Large intestine (tissue), 12 donors: ENCODE data around the gene SEPSECS. TPM values are rescaled to one million over a fixed set of nuclear protein-coding genes. Genes with fewer than 3 reads are reported as not detected.

Experiments
- DNase-seq, 2 donors: peaks; one replicate each; pipeline versions ENCODE4 v3.0.0 to v3.0.0-alpha.2; 2013
- H3K27ac ChIP-seq: one replicate; pipeline ENCODE4 v1.5.1; 2013; ENCODE audit warnings: low read length
- H3K27me3 ChIP-seq: 2 replicates; pipeline ENCODE4 v1.6.1; 2013; ENCODE audit warnings: low read length; ENCODE audit not compliant: control insufficient read depth, insufficient read depth
- H3K36me3 ChIP-seq: 2 replicates; pipeline ENCODE4 v1.6.1; 2013; ENCODE audit warnings: low read length; ENCODE audit not compliant: control insufficient read depth, insufficient read depth
- H3K4me1 ChIP-seq: one replicate; pipeline ENCODE4 v1.6.1; 2013; ENCODE audit warnings: low read length; ENCODE audit not compliant: control insufficient read depth, insufficient read depth
- H3K4me3 ChIP-seq: one replicate; pipeline ENCODE4 v1.5.1; 2013; ENCODE audit warnings: low read length
- H3K9me3 ChIP-seq: one replicate; pipeline ENCODE4 v1.6.1; 2013; ENCODE audit warnings: mild to moderate bottlenecking, low read depth, low read length, moderate library complexity; ENCODE audit not compliant: control insufficient read depth
- WGBS: methylation state at CpG from one replicate; pipeline ENCODE4 v1.1.5; 2013; ENCODE audit warnings: low lambda C conversion rate; ENCODE audit not compliant: insufficient coverage; 5-methylcytosine and 5-hydroxymethylcytosine counted together
- long read RNA-seq, 11 donors: transcript quantifications; one replicate each; lab custom pipeline, GENCODE V29; 2026
- polyA plus RNA-seq: library from polyadenylated mRNA; unstranded; fragments of 120-200 nt; gene quantifications from one replicate; pipeline ENCODE4 v1.2.1, GENCODE V29; 2013

SEPSECS gene
- polyA plus RNA-seq = 18.6 TPM
- long read RNA-seq, donor 1, full-length matches to known transcripts = 1 of 1 reads
- long read RNA-seq, donor 1, partial matches to known transcripts = 0 of 1 reads
- long read RNA-seq, donor 1, other reads (novel, unspliced or antisense) = 0 of 1 reads
- long read RNA-seq, donor 2, full-length matches to known transcripts = 3 of 30 reads
- long read RNA-seq, donor 2, partial matches to known transcripts = 21 of 30 reads
- long read RNA-seq, donor 2, other reads (novel, unspliced or antisense) = 6 of 30 reads
- long read RNA-seq, donor 3, full-length matches to known transcripts = 5 of 33 reads
- long read RNA-seq, donor 3, partial matches to known transcripts = 18 of 33 reads
- long read RNA-seq, donor 3, other reads (novel, unspliced or antisense) = 10 of 33 reads
- long read RNA-seq, donor 4 = 0 reads
- long read RNA-seq, donor 5, full-length matches to known transcripts = 3 of 3 reads
- long read RNA-seq, donor 5, partial matches to known transcripts = 0 of 3 reads
- long read RNA-seq, donor 5, other reads (novel, unspliced or antisense) = 0 of 3 reads
- long read RNA-seq, donor 6, partial matches to known transcripts = 5 of 5 reads
- long read RNA-seq, donor 6, other reads (novel, unspliced or antisense) = 0 of 5 reads
- long read RNA-seq, donor 7 = 0 reads
- long read RNA-seq, donor 8, full-length matches to known transcripts = 2 of 2 reads
- long read RNA-seq, donor 8, partial matches to known transcripts = 0 of 2 reads
- long read RNA-seq, donor 8, other reads (novel, unspliced or antisense) = 0 of 2 reads
- long read RNA-seq, donor 9, full-length matches to known transcripts = 2 of 2 reads
- long read RNA-seq, donor 9, partial matches to known transcripts = 0 of 2 reads
- long read RNA-seq, donor 9, other reads (novel, unspliced or antisense) = 0 of 2 reads
- long read RNA-seq, donor 10, full-length matches to known transcripts = 3 of 3 reads
- long read RNA-seq, donor 10, partial matches to known transcripts = 0 of 3 reads
- long read RNA-seq, donor 10, other reads (novel, unspliced or antisense) = 0 of 3 reads
- long read RNA-seq, donor 11, full-length matches to known transcripts = 1 of 1 reads
- long read RNA-seq, donor 11, partial matches to known transcripts = 0 of 1 reads
- long read RNA-seq, donor 11, other reads (novel, unspliced or antisense) = 0 of 1 reads

DNA sequence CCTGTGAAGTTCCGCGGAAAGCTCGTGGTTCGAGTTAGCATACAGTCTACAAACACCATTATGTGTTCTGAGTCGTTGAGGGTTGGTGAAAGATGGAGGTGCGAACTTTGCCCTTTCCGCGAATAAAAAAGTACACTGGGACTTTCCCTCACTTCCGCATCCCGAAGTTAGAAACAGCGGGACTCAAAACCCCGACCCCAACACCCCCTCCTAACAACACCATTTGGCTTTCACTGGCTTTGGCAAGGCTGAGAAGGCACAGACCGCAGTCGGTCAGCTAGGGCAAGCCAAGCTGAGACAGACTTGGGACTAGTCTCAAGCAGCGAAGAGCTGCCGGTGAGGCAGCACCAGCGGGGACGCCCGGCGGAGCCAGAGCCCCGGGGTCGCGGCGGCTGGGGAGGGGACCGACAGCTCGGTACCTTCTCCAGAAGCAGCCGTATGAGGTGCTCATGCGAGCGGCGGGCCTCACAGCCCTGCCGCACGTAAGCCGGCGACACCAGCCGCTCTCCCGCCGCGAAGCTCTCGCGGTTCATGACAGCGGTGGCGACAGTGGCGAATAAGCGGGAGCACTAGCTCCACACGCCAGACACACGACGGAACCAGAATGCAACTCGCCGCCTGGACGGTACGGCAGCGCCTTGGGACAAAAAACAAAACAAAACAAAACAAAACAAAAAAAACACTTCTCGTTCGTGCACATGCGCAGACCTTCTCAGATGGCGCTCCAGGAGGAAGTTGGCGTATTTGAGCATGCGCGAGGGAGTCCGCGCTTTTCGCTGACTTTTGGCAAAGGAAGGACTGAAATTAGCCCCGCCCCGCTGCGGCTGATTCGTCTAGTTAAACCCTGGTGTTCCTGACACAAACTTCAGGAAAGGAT lies at the start of gene SEPSECS:
SEPSECS (minus strand) TSS at position 613 of the 877 bp plus-strand sequence; CDS start at position 533, 80 bp downstream.
- Histone ChIP-seq H3K9me3 (no peaks in the 10 kb centered on the region), H3K4me1 (no peaks in the 10 kb centered on the region), H3K27me3 (no peaks in the 10 kb centered on the region), H3K27ac (peak within 1 kb of the TSS; percentile 100), H3K36me3 (peaks cover 7% of the 10 kb centered on the region), H3K4me3 (peak within 1 kb of the TSS; percentile 97)
- DNase-seq = peak; percentile 98
- no CpG with 5 or more reads among the region's 66 CpGs for WGBS

DNA sequence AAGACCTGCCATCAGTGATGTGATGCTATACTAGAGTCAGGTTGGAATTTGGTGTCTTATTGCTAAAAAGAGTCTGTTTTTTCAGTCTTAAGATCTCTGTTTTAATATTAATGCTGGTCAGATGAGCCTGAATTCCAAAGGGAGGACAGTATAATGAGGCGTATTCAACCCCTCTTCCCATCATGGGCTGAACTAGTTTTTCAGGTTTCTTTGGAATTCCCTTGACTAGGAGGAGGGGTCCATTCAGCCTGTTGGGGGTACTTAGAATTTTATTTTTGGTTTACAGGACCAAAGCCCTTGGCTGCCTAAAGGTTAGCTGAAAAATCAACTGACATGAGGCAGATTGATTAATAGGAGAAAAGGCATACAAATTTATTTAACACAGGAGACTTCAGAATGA lies 49.5 kb upstream of the SEPSECS start:
- Histone ChIP-seq H3K4me1 (no peaks in the 10 kb centered on the region), H3K27ac (no peak overlapping the region)
- WGBS = no CpG with 5 or more reads among the region's 1 CpG

GRCh38 chr4:25207997-25208396 lies 47.7 kb upstream of the SEPSECS start:
- WGBS = no CpG with 5 or more reads among the region's 1 CpG
- H3K36me3 ChIP-seq = no peaks in the 10 kb centered on the region
- DNase-seq = no peak
- no peak overlapping the region for H3K4me3 ChIP-seq
- no peaks in the 10 kb centered on the region for H3K4me1 ChIP-seq
- H3K9me3 ChIP-seq = peaks cover 2% of the 10 kb centered on the region
- H3K27me3 ChIP-seq = no peaks in the 10 kb centered on the region
- no peak overlapping the region for H3K27ac ChIP-seq

More for the DNA sequence above, 49.5 kb upstream of the SEPSECS start:
- no peak for DNase-seq
- no peak overlapping the region for H3K4me3 ChIP-seq
- peaks cover 2% of the 10 kb centered on the region for H3K9me3 ChIP-seq
- no peaks in the 10 kb centered on the region for H3K27me3 ChIP-seq
- no peaks in the 10 kb centered on the region for H3K36me3 ChIP-seq

- DNase-seq = no peak
- no CpG with 5 or more reads among the region's 2 CpGs for WGBS
- H3K36me3 ChIP-seq = no peaks in the 10 kb centered on the region
- no peaks in the 10 kb centered on the region for H3K4me1 ChIP-seq
- H3K27me3 ChIP-seq = no peaks in the 10 kb centered on the region
- H3K9me3 ChIP-seq = no peaks in the 10 kb centered on the region
- no peak overlapping the region for H3K4me3 ChIP-seq
- H3K27ac ChIP-seq = no peak overlapping the region
Measured at GRCh38 chr4:25198713-25199112, 38.5 kb upstream of the SEPSECS start.

- Histone ChIP-seq H3K27ac (peak overlapping the region; percentile 56), H3K9me3 (no peaks in the 10 kb centered on the region), H3K4me3 (no peak overlapping the region), H3K36me3 (no peaks in the 10 kb centered on the region), H3K27me3 (no peaks in the 10 kb centered on the region), H3K4me1 (peaks cover 6% of the 10 kb centered on the region)
- DNase-seq = peak; percentile 71 to 79
- no CpG with 5 or more reads among the region's 2 CpGs for WGBS
Measured at GRCh38 chr4:25190407-25190806, 30.2 kb upstream of the SEPSECS start.

GRCh38 chr4:25184056-25184455 lies 23.8 kb upstream of the SEPSECS start:
- no CpG with 5 or more reads among the region's 4 CpGs for WGBS
- Histone ChIP-seq H3K27ac (no peak overlapping the region), H3K4me1 (no peaks in the 10 kb centered on the region), H3K36me3 (no peaks in the 10 kb centered on the region), H3K4me3 (no peak overlapping the region), H3K27me3 (no peaks in the 10 kb centered on the region), H3K9me3 (no peaks in the 10 kb centered on the region)
- no peak for DNase-seq

- no peak overlapping the region for H3K27ac ChIP-seq
- H3K9me3 ChIP-seq = no peaks in the 10 kb centered on the region
- WGBS = no CpG with 5 or more reads among the region's 5 CpGs
- DNase-seq = no peak
- H3K36me3 ChIP-seq = no peaks in the 10 kb centered on the region
- H3K4me3 ChIP-seq = no peak overlapping the region
- H3K27me3 ChIP-seq = no peaks in the 10 kb centered on the region
- peaks cover 4% of the 10 kb centered on the region for H3K4me1 ChIP-seq
Measured at GRCh38 chr4:25182937-25183336, 22.7 kb upstream of the SEPSECS start.

DNA sequence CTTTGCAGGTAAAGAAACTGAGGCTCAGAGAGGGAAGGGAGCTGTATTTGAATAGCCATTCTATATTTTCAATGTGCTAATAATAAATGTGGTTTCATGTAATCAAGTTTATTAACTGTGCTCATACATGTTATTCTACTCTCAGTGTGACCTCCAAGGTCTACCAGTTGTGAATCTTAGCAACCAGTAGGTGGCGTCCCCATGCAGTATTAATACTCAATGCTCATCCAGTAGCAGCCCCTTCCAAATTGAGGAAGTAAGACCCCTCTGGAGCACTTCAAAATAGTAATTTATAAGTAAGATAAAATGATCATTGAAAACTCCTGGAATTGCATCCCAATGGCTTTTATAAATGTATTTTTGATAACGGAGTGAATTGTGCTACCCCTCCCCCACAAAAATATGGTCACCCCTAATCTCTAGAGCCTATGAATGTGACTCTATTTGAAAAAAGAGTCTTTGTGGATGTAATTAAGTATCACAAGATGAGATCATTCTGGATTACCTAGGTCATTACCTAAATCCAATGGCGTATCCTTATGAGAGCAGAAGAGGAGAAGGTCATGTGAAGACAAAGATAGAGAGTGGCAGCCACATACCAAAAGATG lies 20.4 kb upstream of the SEPSECS start:
- H3K4me3 ChIP-seq = no peak overlapping the region
- H3K27me3 ChIP-seq = no peaks in the 10 kb centered on the region
- WGBS = no CpG with 5 or more reads among the region's 3 CpGs
- H3K36me3 ChIP-seq = peaks cover 2% of the 10 kb centered on the region
- no peaks in the 10 kb centered on the region for H3K9me3 ChIP-seq
- no peak overlapping the region for H3K27ac ChIP-seq
- H3K4me1 ChIP-seq = peaks cover 4% of the 10 kb centered on the region
- peak in 1 of 2 donors; percentile 23 for DNase-seq

DNA sequence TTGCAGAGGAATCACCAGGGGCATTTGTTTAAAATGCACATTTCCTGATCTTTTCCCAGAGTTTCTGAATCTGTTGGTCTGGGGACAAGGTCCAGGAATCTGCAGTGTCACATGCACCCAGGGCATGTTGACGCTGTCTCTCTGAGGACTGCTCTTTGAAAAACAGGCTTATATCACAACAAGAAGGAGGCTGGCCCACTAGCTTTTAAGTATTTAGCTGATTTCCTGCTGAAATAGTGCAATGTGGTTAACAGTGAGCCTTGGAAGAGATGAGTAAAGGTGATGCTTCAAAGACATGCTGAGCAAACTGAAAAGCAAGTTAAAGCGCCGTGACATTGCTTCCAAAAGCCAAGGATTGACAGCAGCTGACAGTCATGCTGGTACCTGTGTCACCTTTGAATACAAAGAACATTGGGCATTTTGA lies 18.6 kb upstream of the SEPSECS start:
- H3K9me3 ChIP-seq = no peaks in the 10 kb centered on the region
- DNase-seq = peak; percentile 59 to 81
- peak overlapping the region; percentile 62 for H3K27ac ChIP-seq
- H3K27me3 ChIP-seq = no peaks in the 10 kb centered on the region
- no peak overlapping the region for H3K4me3 ChIP-seq
- H3K36me3 ChIP-seq = peaks cover 5% of the 10 kb centered on the region
- H3K4me1 ChIP-seq = peaks cover 4% of the 10 kb centered on the region
- no CpG with 5 or more reads among the region's 3 CpGs for WGBS
